NCI-H748 (cell line): ENCODE measurements around the gene MPPED2.
A peak's percentile ranks its signal among the peaks of the same experiment; 100 is the strongest.
"Not testable (repeated sequence)": the region's sequence is repeated elsewhere in the genome, so short reads cannot be mapped to it uniquely, and the experiment has no call there.

Source experiments
- DNase-seq: peaks from one replicate; lab custom pipeline; 2025; ENCODE audit not compliant: unreplicated experiment; lab: John Stamatoyannopoulos, UW

The MPPED2 gene

GRCh38 chr11:30579415-30580175, 6.6 kb downstream of the MPPED2 start:
- DNase-seq, result peak; percentile 3

- no peak for DNase-seq
These were observed 7.7 kb downstream of the MPPED2 start for GRCh38 chr11:30578406-30578805.

- no peak for DNase-seq
These were observed 12.2 kb downstream of the MPPED2 start for GRCh38 chr11:30573951-30574350.

GRCh38 chr11:30568931-30569330, 17.2 kb downstream of the MPPED2 start:
- DNase-seq, result peak; percentile 27

- no peak for DNase-seq
These were observed 18.5 kb downstream of the MPPED2 start for GRCh38 chr11:30567644-30568043.

- no peak for DNase-seq
These were observed 19.0 kb downstream of the MPPED2 start for GRCh38 chr11:30567120-30567519.

GRCh38 chr11:30566482-30566881, 19.7 kb downstream of the MPPED2 start:
- no peak for DNase-seq

GRCh38 chr11:30565027-30565426, 21.1 kb downstream of the MPPED2 start:
- DNase-seq, result peak; percentile 2

- no peak for DNase-seq
These were observed 24.3 kb downstream of the MPPED2 start for GRCh38 chr11:30561691-30562415.

- DNase-seq, result no peak
These were observed 25.7 kb downstream of the MPPED2 start for GRCh38 chr11:30560206-30561106.

- no peak for DNase-seq
These were observed 27.1 kb downstream of the MPPED2 start for GRCh38 chr11:30559004-30559403.

- not testable (repeated sequence) for DNase-seq
These were observed 31.6 kb downstream of the MPPED2 start for GRCh38 chr11:30554587-30554986.

GRCh38 chr11:30553521-30554110, 32.5 kb downstream of the MPPED2 start:
- no peak for DNase-seq

GRCh38 chr11:30552839-30553238, 33.3 kb downstream of the MPPED2 start:
- no peak for DNase-seq

- no peak for DNase-seq
These were observed 36.1 kb downstream of the MPPED2 start for GRCh38 chr11:30550022-30550542.

GRCh38 chr11:30549565-30549964, 36.6 kb downstream of the MPPED2 start:
- DNase-seq, result no peak

GRCh38 chr11:30546334-30546733, 39.8 kb downstream of the MPPED2 start:
- DNase-seq, result no peak

- no peak for DNase-seq
These were observed 40.6 kb downstream of the MPPED2 start for GRCh38 chr11:30545507-30545906.

GRCh38 chr11:30543066-30543465, 43.1 kb downstream of the MPPED2 start:
- no peak for DNase-seq

GRCh38 chr11:30540781-30541180, 45.4 kb downstream of the MPPED2 start:
- DNase-seq, result no peak

- DNase-seq, result no peak
These were observed 47.9 kb downstream of the MPPED2 start for GRCh38 chr11:30538251-30538650.
